Measurements from ENCODE around the gene EYS. TPM values are rescaled to one million over a fixed set of nuclear protein-coding genes. Genes with fewer than 3 reads are reported as not detected.

Gene EYS
- total and polyA plus RNA-seq, 2 of the 8 experiments (the other 6 are each of a cell fraction or from before 2014, with no cell fraction given): 0.05 to 0.13 TPM

GRCh38 chr6:65709099-65709830 is 2.2 kb upstream of the EYS start:
- Histone ChIP-seq H3K27ac (ENCODE audit: low read depth, low read length) (no peak overlapping the region), H2BK120ac (replicated peaks; ENCODE audit: low read depth, low read length) (no peak overlapping the region), H3K79me1 (ENCODE audit: low read depth, low read length) (no peaks in the 10 kb centered on the region), H4K91ac (replicated peaks; ENCODE audit: insufficient read length, low read length) (no peak overlapping the region), H3K56ac (replicated peaks; ENCODE audit: insufficient read length, low read depth, low read length) (no peak overlapping the region), H3K36me3 (ENCODE audit: control insufficient read depth in 2 of 4, insufficient read depth in 4 of 4, low read length in 3 of 4) (no peaks in the 10 kb centered on the region), H3K23ac (ENCODE audit: insufficient read length) (no peak overlapping the region), H4K5ac (ENCODE audit: insufficient read length, low read depth, low read length) (no peak overlapping the region), H4K20me1 (replicated peaks in 1 of 2; ENCODE audit: control insufficient read depth in 1 of 2, insufficient read depth in 2 of 2, low read length in 2 of 2) (no peaks in the 10 kb centered on the region), H3K9me3 (ENCODE audit: insufficient read depth in 2 of 2, low read depth in 1 of 2, low read length in 1 of 2) (no peaks in the 10 kb centered on the region), H3K23me2 (ENCODE audit: low read depth, low read length) (no peaks in the 10 kb centered on the region), H3K27me3 (replicated peaks in 1 of 4; ENCODE audit: control insufficient read depth in 3 of 4, extremely low read depth in 1 of 4, insufficient read depth in 3 of 4, low read length in 3 of 4) (no peaks in the 10 kb centered on the region), H3K4me1 (replicated peaks in 1 of 4; ENCODE audit: control insufficient read depth in 3 of 4, insufficient read depth in 4 of 4, low read length in 3 of 4) (no peaks in the 10 kb centered on the region), H3K4ac (replicated peaks; ENCODE audit: insufficient read length, low read depth, low read length) (no peak overlapping the region), H3K4me3 (ENCODE audit: extremely low read depth in 1 of 4, insufficient read depth in 2 of 4, low read depth in 3 of 4, low read length in 4 of 4) (no peak overlapping the region), H2AFZ (ENCODE audit: low read length) (no peak overlapping the region), H3K79me2 (ENCODE audit: control insufficient read depth in 1 of 2, insufficient read depth in 2 of 2, low read length in 2 of 2) (no peaks in the 10 kb centered on the region), H2AK5ac (ENCODE audit: low read depth, low read length) (no peak overlapping the region), H3K4me2 (ENCODE audit: insufficient read depth in 1 of 2, low read depth in 2 of 2, low read length in 2 of 2) (no peak overlapping the region), H4K8ac (ENCODE audit: extremely low read depth, insufficient read depth, low read length) (no peak overlapping the region), H2BK12ac (ENCODE audit: low read depth, low read length) (no peak overlapping the region), H2BK5ac (ENCODE audit: low read depth, low read length) (no peak overlapping the region), H3K18ac (ENCODE audit: extremely low read depth, low read length) (no peak overlapping the region), H2BK20ac (ENCODE audit: low read length) (no peak overlapping the region), H3K9ac (replicated peaks in 1 of 4; ENCODE audit: extremely low read depth in 1 of 4, low read depth in 3 of 4, low read length in 3 of 4) (no peak overlapping the region), H2BK15ac (ENCODE audit: low read length) (no peak overlapping the region), H3K14ac (ENCODE audit: insufficient read length) (no peak overlapping the region)
- ChIA-PET POLR2A (ENCODE audit: partially characterized antibody) (no interaction called here), CTCF (ENCODE audit: partially characterized antibody) (interaction anchor here (0.6 kb wide), 1 partner anchor 9 kb away, joined by 3 read pairs; no protein-coding TSS in a partner anchor)
- 96% methylated on average over 5 of the region's 5 CpGs; no CpG with 5 or more reads in 1 of the 2 experiments for WGBS, 2 experiments (ENCODE audit: extremely low coverage in 1 of 2, insufficient coverage in 1 of 2, insufficient read length in 1 of 2, insufficient replicate concordance in 2 of 2, low coverage in 1 of 2, low lambda C conversion rate in 2 of 2, missing lambda C conversion rate in 1 of 2)
- no peak for DNase-seq (ENCODE audit: low read depth in 1 of 2, low spot score in 2 of 2)
- FAIRE-seq: no peak
- no peak for TF ChIP-seq TEAD4 (IDR thresholded peaks at IDR 0.05; ENCODE audit: low read depth, low read length)
- no peak for TF ChIP-seq E2F6 (IDR thresholded peaks at IDR 0.05)
- no peak for TF ChIP-seq EP300 (IDR thresholded peaks at IDR 0.05; ENCODE audit: borderline replicate concordance in 1 of 2, low read depth in 2 of 2, low read length in 2 of 2)
- TF ChIP-seq PHF8 (conservative IDR thresholded peaks at IDR 0.05; ENCODE audit: low read depth, low read length): no peak
- no peak for TF ChIP-seq SRF (IDR thresholded peaks at IDR 0.05; ENCODE audit: low read depth, low read length)
- no peak for TF ChIP-seq GABPA (IDR thresholded peaks at IDR 0.05; ENCODE audit: borderline replicate concordance, insufficient read depth, low read length)
- no peak for TF ChIP-seq KDM1A (IDR thresholded peaks at IDR 0.05; ENCODE audit: borderline replicate concordance, low read length)
- no peak for TF ChIP-seq SIX5 (IDR thresholded peaks at IDR 0.05; ENCODE audit: low read depth, low read length)
- no peak for TF ChIP-seq NANOG (IDR thresholded peaks at IDR 0.05; ENCODE audit: insufficient read depth, low read depth, low read length, poor library complexity, severe bottlenecking)
- no peak for TF ChIP-seq RNF2 (IDR thresholded peaks at IDR 0.05; ENCODE audit: borderline replicate concordance, low read depth, low read length, missing control alignments, poor library complexity, severe bottlenecking)
- no peak for TF ChIP-seq POLR2A (IDR thresholded peaks at IDR 0.05; ENCODE audit: control extremely low read depth in 1 of 2, low read depth in 2 of 2, low read length in 2 of 2)
- TF ChIP-seq CEBPB (IDR thresholded peaks at IDR 0.05; ENCODE audit: low read depth, low read length): no peak

All from H1 (cell line).